Activated CD8-positive, alpha-beta memory T cell treated with anti-CD3 and anti-CD28 coated beads, Interleukin-2, amount 50 U/mL, for 1 hour (primary cell): Measurements from ENCODE around the gene TSPOAP1.

Experiments used
- DNase-seq: peaks from one replicate; pipeline ENCODE4 v3.0.0-alpha.2; 2020; ENCODE audit errors: extremely low read depth

The TSPOAP1 gene

DNA sequence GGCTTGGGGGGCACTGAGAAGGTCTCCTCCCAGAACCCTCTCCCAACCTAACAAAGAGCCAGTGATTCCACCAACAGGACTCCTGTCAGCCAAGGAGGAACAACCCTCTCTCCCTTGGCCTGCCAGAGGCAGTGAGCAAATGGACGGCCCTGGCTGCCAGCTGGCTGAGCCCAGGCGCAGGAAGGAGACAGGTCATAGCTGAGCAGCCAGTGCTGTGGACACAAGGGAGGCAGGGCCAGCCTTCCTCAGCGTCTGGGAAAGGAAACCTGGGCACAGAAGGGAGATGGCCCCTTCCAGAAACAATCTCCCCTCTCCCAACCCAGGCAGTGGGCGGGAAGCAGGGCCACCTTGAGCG, 50.0 kb downstream of the TSPOAP1 start:
- DNase-seq: no peak

DNA sequence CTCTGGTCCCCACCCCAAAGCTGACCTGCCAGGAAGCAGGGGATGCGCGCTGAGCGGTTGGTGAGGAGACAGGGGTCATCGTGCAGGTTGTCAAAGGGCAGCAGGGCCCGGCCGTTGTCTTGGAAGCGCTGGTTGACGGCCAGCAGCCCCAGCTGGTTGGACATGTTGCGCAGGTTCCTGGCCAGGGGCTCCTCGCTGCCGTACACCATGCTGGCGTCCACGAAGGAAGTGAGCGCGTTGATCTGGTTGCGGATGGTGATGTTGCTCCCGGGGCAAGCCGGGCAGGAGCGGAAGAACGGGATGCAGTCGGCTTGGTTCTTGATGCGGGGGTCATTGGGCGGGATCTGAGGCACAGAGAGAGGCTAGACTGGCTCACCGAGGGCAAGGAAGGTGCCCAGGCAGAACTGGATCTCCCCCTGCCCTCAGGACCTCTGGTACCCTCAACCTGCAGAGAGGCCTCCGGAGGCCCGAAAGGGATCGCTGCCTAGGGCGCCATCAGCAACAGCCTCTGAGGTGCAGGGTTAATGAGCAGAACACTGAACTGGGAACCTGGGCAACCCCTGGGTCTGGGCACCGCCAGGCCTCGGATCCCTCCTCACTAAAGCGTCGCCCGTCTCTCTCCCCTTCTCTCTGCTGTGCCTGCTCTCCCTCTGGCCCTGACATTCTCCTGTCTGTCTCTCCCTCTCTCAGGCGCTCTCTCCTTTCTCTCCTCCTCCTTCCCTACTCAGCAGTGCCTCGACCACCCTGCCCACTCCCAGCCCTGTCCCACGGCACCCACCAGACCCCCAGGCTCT, 50.6 kb downstream of the TSPOAP1 start:
- DNase-seq: no peak

DNA sequence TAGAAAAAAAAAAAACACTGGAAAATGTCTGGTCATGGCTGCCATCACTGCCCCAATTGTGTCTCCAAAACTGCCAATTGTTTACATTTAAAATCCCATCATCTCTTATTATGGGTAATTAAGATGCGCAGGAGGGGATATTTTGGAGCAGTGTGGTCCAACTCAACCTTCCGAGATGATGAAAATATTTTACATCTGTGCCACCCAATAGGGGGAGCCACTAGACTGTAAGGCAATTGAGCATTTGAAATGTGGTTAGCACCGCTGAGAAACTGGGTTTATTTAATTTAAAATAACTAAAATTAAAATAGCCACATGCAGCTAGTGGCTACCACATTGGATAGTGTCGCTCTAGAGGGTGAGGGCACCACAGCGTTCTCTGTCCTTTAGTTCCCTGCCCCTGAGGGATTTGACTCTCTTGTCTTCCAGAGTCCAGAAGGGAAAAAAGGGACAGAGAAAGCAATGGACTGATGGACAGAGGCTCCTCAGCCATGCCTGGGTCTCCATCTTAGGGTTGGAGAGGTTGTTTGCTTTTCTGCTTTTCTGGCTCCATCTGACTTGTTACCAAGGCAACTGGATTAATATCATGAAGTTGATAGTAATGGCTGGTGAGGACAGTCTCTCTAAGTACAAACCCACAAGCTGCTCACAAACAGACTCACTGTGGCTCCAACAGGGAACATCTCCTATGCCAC, 51.3 kb downstream of the TSPOAP1 start:
- DNase-seq: no peak

DNA sequence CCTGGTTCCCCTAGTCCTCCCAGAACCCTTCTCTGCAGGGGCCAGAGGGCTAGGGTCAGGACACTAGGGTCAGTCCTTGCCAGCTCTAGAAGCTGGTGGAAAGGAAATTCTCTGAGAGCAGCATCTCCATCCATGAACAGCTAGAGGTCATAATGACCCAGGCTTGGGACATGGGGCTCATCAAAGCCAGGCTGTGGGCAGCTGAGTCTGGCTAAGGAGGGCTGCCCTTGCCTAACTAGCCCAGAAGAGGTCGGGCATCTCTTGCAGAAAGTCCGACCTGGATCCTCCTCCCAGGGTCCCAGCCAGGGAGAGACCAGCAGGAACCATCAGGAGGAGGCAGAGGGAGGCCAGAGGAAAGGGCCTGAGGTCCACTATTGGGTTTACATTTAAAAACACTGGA, 52.2 kb downstream of the TSPOAP1 start:
- no peak for DNase-seq

DNA sequence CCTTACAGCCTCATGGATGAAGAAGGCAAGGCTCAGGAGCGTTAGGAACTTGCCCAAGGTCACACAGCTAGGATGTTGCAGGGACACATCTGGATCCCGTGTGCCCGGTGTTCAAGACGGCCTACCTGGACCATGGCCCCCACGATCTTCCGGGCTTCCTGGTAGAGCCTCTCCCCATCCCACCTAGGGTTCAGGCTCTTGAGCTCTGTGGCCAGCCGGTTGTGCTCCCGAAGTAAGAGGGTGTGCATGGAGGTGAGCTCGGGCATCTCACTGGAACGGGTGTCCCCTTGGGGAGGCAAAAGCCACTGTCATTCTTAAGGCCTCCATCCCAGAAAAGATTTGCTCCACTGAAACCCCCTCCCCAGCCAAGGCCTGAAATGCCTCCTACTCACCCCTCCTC, 53.2 kb downstream of the TSPOAP1 start:
- no peak for DNase-seq

DNA sequence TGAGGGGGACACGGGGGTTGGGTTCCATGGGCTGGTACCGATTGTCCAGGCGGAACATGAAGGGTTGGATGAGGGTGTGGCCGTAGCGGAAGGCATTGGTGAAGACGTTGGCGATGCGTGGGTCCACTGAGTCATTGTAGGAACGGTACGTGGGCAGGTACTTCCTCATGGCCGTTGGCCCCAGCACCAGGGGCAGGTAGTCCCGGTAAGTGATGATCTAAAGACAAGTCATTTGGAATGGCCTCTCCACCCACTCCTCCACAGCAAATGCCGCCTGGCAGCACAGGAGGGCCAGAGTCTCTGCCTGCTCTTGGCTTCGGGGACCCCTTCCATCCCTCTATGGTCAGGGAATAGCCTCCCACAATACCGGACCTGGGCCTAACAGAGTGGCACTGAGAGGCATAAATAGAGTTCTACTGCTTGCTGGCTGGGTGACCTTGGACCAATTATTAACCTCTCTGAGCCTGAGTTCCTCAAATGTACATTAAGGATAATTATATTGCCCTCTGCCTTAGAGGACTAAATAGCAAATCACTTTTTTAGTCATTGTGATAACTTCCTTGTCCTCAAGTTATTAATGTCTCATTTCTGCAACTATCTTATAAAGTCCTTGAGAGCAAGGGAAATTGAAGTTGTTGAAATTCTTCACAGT, 55.0 kb downstream of the TSPOAP1 start:
- no peak for DNase-seq

DNA sequence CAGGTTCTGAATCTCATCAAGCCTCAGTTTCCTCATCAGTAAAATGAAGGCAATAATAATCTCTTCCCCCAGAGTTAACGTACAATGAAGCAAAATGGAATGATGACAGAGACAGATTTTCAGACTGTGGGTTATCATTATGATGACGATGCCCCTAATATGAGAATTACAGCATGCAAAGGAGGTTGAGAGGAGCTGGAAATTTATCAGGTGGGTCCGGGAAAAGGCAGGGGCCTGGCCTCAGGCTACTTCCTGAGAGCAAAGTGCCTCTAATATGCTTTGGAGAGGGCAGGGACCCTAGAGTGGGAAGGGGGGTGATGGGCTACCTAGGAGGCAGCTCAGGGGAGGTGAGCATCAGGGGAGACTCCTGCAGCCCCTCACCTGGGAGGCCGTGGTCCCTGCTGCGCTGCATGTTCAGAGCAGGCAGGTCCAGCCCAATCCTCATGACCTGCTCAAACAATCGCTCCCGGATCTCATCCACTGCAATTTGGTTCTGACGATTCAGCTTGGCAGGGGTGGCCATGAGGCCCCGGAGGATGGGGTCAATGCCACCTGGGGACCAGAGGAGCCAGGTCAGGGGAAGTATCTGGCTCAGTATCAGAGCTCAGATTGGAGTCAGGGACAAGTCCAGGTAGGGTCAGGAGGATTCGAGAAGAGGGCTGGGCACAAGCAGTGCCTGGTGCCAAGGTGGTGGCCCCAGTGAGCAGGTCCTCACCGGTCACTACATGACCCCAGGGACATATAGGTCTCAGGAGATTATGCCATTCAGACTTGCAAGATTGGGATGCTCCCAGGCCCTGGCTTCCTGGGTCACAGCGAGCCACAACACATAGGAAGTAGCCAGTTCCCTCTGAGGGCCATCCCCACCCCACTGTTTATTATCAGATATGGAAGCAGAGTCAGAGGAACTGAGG, 56.0 kb downstream of the TSPOAP1 start:
- no peak for DNase-seq

DNA sequence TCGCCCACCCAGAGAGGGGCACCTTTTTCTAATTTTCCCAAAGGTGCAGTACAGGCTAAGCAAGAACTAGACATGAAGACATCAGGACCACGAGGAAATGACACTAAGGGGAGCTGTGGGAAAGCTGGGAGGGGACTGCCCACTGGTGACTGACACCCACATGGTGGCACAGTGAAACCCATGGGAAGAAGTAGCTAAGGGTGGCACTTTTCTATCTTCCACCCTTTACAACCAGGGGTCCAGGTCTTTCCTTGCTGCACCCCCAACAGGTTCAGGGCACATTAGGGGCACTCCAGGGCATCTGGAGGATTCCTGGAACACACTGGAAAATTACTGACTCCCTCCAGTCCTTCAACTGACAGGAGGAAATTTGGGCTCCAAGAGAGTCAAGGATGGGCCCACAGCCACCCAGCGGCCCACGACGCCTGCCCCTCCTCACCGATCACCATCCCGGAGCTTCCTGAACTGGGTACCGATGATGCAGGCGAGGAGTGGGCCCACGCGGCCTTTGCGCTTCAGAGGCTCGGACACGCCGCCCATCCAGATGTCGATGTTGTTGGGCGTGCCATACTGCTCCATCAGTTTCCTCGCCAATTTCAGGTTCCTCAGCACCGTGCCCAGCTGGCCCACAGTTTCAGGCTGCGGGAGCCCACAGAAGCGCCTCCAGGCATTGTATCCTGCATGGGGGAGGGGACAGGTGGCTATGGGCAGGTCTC, 57.2 kb downstream of the TSPOAP1 start:
- DNase-seq: no peak

DNA sequence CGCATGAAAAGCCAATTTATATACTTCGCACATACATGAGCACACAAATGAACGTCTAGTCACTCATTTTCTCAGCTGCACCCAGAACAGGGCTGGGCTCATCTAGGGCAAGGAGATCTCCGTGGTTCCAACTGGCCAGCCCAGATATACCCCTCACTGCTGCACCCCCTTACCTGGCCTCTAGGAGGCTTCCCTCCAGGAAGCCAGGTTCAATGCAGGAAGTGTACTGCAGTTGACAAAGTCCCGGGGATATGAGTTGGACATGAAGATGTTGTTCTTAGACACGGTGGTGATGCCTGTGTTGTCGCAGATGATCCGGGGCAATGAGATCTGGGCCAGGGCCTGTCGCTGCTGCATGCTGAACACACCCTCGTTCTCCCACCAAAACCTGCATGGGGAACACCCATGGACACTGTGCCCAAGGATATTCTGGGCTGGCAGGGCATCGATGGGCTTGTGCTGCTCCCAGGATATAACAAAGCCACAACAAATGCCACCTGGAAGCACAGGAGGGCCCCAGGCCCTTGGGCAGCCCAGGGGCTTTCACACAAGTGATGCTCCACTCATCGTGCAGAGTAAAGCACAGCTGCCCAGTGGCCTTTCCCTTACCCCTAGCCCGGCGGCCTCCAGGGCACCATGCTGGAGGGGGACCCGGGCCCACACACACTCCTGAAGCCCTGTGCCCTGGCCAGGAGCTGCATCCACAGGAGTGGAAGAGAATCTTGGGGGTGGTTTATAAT, 57.9 kb downstream of the TSPOAP1 start:
- no peak for DNase-seq

DNA sequence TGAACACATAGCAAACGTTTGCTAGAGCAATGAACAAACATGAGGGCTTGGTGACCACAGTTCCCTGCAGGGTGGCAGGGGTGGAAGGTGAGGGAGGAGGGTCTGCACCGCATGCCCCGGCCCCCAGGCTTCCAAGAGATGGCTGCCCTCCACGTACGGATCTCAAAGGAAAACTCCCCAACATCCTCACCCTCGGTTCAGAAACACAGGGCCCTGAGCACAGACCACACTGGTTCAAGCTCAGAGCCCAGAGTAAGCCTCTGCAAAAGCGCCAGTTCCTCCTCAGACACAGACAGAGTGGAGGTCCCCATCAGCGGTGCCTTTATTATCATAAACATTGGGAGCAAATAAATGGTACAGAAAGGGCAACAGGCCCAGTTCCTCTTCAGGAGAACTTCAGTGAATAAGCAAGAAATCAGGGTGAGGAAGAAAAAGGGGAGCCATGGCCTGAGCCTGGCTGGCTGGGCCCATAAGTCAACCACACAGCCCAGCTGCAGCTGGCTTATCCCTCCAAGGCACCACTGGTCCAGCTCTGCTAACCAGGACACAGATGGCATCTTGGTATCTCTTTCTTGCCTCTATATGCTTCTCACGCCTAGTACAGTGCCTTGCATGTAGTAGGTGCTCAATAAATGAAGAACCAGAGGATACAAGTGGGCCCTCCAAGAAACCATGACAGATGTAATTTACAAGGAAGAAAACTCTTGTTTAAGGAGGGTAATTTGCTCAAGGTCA, 58.9 kb downstream of the TSPOAP1 start:
- no peak for DNase-seq

DNA sequence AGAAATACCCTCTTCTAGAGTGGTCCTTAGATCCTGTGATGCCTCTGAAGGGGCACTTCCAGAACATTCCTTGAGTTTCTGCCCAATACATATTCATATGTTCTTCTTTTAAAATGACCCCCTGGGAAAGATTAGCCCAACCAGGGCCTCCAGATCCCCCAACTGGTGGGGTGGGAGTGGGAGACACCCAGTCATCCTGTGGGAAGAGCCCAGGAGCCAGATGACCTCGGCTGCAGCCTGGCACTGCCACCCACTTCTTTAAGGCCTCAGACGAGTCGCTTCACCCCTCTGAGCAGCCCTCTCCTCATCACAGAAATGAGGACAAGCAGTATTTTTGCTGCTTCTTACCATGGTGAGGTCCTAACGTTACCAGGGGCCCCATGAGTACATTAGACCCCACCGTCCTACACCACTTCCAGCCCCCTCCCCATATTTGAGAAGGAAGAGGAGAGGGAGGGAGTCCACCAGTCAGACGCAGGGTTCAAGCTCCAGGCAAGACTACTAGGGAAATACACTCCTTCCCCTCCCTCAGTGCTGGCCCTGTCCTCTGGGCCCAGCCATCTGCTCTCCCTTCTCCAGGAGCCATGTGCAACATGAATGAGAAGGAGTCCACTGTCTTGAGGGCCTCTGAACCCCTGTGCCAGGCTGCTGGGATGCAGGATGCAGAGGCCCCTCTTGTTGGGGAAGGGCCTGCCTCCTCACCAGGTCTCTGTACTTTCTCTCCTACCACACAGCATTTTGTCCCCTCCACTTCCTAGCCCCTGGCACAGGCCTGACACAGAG, 59.6 kb downstream of the TSPOAP1 start:
- no peak for DNase-seq

DNA sequence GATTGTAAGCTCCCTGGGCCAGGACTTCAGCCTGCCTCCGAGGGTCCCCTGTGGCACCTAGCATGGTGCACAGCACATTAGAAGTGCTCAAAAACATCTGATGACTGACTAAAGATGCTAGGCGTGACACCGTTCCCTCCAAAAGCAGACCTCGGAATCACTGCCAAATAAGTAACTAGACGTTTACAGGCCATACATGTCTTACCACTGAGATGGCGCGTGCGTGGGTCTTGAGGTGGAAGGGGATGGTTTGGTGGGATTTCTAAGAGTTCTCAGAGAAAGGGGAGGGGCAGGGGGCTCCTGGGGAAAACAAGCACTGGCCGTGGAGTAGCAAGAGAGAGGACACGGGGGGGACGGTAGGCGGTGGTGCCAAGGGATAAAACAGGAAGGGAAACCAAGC, 60.3 kb downstream of the TSPOAP1 start:
- DNase-seq: no peak

DNA sequence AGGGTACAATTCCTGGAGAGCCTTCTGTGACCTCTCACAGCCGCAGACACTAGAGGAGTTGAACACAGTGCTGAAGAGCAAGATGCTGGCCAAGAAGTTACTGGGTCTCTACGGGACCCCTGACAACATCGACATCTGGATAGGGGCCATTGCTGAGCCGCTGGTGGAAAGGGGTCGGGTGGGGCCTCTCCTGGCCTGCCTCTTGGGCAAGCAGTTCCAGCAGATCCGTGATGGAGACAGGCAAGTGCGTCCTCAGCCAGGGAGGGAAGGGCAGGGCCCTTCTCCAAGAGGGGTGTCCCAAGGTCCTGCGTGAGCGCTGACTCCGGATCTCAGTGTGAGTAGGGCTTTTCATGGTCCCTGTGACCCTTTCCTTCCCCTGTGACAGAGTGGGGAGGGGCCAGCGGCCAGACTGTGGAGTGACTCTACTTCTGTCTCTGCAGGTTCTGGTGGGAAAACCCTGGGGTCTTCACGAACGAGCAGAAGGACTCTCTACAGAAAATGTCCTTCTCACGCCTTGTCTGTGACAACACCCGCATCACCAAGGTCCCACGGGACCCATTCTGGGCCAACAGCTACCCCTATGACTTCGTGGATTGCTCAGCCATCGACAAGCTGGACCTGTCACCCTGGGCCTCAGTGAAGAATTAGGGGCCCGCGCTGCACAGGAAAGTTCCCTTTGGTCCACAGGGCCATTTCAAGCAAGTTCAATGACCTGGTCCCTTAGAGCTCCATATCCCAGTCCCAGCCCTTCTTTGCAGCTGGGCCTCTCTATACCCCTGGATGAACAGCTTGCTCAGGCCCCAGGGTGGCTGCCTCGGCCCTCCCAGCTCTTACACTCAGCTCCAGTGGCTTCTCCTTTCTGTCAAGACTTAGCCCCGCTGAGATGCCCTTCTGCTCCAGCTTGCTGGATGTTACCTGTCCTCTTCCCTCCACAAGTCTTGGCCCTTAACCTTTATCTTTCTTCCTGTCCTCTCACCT, 61.0 kb downstream of the TSPOAP1 start:
- DNase-seq: no peak

DNA sequence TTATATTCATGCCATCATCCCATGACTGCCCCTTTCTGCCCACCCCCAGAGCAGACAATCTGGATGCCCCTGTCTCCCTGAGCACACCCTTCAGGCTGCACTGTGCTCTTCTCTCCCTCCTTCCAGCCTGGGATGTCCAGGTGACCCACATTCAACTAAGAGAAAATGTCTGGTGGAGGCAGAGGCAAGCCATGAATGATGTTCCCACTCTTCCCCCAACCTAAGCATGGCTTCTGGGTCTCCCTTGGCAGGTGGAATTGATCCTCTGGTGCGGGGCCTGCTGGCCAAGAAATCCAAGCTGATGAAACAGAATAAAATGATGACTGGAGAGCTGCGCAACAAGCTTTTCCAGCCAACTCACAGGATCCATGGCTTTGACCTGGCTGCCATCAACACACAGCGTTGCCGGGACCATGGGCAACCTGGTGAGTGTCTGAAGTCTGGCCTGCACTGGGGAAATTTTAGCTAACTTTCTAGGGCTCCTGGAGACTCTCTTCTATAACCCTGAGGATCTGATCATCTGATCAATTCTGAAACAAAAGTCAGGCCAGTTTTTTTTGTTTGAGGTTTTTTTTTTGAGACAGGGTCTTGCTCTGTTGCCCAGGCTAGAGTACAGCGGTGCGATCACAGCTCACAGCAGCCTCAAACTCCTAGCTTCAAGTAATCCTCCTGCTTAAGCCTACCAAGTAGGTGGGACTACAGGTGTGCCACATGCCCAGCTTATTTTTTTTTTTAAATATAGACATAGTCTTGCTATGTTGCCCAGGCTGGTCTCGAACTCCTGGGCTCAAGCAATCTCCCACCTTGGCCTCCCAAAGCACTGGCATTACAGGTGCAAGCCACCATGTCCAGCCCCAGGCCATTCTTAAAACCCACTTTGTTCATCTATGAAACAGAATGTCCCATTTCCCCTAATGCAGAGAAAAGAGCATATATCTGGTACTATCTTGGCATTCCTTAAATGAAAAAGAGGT, 62.4 kb downstream of the TSPOAP1 start:
- DNase-seq: no peak

DNA sequence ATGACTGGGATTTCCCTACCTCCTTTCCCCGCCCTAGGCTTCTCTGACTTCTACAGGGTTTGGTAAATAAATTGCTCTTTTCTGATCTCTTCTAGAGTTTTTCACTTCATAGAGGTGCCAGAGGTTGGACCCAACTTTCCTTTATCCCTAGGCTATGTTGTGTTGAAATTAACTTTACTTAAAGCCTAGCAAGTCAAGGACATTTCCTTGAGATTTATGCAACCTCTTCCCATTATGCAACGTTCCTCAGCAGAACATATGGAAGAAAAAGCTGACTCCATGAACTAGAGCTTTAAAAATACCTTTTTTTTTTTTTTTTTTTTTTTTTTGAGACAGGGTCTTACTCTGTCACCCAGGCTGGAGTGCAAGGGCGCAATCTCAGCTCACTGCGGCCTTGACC, 63.3 kb downstream of the TSPOAP1 start:
- no peak for DNase-seq

DNA sequence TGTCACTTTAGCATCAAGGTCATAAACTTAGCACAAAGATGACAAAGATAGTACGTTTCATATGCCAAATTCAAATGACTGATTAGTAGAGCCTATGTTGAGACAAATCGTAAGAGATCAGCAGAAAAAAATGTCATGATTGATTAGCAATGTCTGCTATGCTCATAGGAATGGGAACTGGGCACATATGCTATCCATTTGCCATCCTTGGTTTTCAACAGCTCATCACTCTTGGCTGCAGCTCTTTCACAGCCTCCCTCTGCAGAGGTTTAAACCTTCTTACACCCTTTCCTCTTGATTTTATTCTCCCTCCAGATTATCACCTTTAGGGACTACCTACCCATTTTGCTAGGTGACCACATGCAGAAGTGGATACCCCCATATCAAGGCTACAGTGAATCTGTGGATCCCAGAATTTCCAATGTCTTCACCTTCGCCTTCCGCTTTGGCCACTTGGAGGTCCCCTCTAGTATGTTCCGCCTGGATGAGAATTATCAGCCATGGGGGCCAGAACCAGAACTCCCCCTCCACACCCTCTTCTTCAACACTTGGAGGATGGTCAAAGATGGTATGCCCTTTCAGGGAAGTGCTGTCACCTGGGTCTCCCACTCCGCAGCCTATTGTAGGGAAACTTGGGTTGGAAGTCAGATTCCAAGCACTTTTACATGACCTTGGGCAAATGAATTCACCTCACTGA, 64.0 kb downstream of the TSPOAP1 start:
- no peak for DNase-seq
